Left lung (tissue), 10 donors: ENCODE results near the gene RNF224. TPM values are rescaled to one million over a fixed set of nuclear protein-coding genes. Genes with fewer than 3 reads are reported as not detected.

Source experiments
- ATAC-seq: fragments of 200-7000 bp; cut with Tn5 transposase; one replicate; pipeline ENCODE4 v1.9.1; 2020; ENCODE audit warnings: moderate library complexity
- DNase-seq, 4 donors: peaks; one replicate each; pipeline ENCODE4 v3.0.0-alpha.2; 2013 to 2020
- H3K27ac ChIP-seq, 2 donors: fragments of 200-600 bp; sonication (generic) in 1 of 2; one replicate each; pipeline versions ENCODE4 v1.5.0 to v1.8.0; 2020 to 2021
- H3K27me3 ChIP-seq, 2 donors: fragments of 200-600 bp; sonication (generic) in 1 of 2; one replicate each; pipeline versions ENCODE4 v1.5.0 to v1.8.0; 2020 to 2021
- H3K36me3 ChIP-seq, 2 donors: fragments of 200-600 bp; sonication (generic) in 1 of 2; one replicate each; pipeline versions ENCODE4 v1.5.0 to v1.8.0; 2020 to 2021
- H3K4me1 ChIP-seq, 2 donors: fragments of 200-600 bp; one replicate each; pipeline ENCODE4 v1.8.0; 2021
- H3K4me3 ChIP-seq, 2 donors: fragments of 200-600 bp; sonication (generic) in 1 of 2; one replicate each; pipeline versions ENCODE4 v1.5.0 to v1.8.0; 2020 to 2021; ENCODE audit warnings: mild to moderate bottlenecking in 1 of 2
- H3K9me3 ChIP-seq, 2 donors: fragments of 200-600 bp; sonication (generic) in 1 of 2; one replicate each; pipeline versions ENCODE4 v1.5.0 to v1.8.0; 2020 to 2021
- intact Hi-C, 2 donors: fragments of 100-400 bp; cut with DNase I; formaldehyde crosslinking; loops; one replicate each; pipeline versions ENCODE4 v1.11.2 to v1.14.2; 2022
- polyA plus RNA-seq, 6 donors: library from polyadenylated mRNA; unstranded; fragments of 120-200 nt; gene quantifications; one replicate each; pipeline ENCODE4 v1.2.1, GENCODE V29; 2013; ENCODE audit not compliant: insufficient read length in 6 of 6
- total RNA-seq, 2 donors: library from RNA; stranded (reverse); fragmentation: NEBNext Ultra II Directional; extraction: Animal tissue kit (Norgen Biotek cat#: 25700); gene quantifications; one replicate each; pipeline ENCODE4 v1.2.1, GENCODE V29; 2021
- TF ChIP-seq, protein P1 (sequence below), 2 donors: fragments of 200-600 bp; sonication (generic) in 1 of 2; IDR thresholded peaks; one replicate each; pipeline versions ENCODE4 v1.5.0 to v1.8.0; 2021; ENCODE audit warnings: antibody characterized with exemption in 2 of 2
- donor health status: DM: no; HTN: yes; CAD: no.
- donor health status: DM: no; HTN: no; CAD: no.

RNF224 gene
- total and polyA plus RNA-seq, 8 donors: 0.15 to 4.8 (median 2.6) TPM

GRCh38 chr9:137233143-137233980, 6.1 kb downstream of the RNF224 start:
- intact Hi-C loops: no loop called here
- H3K9me3 ChIP-seq: no peaks in the 10 kb centered on the region
- ATAC-seq (no peak), DNase-seq (no peak)
- peaks cover 7 to 27% of the 10 kb centered on the region in 2 donors for H3K4me1 ChIP-seq
- no peaks in the 10 kb centered on the region for H3K36me3 ChIP-seq
- peaks cover 0 to 78% of the 10 kb centered on the region in 2 donors for H3K27me3 ChIP-seq
- TF ChIP-seq, protein P1, sequence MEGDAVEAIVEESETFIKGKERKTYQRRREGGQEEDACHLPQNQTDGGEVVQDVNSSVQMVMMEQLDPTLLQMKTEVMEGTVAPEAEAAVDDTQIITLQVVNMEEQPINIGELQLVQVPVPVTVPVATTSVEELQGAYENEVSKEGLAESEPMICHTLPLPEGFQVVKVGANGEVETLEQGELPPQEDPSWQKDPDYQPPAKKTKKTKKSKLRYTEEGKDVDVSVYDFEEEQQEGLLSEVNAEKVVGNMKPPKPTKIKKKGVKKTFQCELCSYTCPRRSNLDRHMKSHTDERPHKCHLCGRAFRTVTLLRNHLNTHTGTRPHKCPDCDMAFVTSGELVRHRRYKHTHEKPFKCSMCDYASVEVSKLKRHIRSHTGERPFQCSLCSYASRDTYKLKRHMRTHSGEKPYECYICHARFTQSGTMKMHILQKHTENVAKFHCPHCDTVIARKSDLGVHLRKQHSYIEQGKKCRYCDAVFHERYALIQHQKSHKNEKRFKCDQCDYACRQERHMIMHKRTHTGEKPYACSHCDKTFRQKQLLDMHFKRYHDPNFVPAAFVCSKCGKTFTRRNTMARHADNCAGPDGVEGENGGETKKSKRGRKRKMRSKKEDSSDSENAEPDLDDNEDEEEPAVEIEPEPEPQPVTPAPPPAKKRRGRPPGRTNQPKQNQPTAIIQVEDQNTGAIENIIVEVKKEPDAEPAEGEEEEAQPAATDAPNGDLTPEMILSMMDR (IDR thresholded peaks at IDR 0.05): no peak
- H3K4me3 ChIP-seq: no peak overlapping the region
- no peak overlapping the region for H3K27ac ChIP-seq

DNA sequence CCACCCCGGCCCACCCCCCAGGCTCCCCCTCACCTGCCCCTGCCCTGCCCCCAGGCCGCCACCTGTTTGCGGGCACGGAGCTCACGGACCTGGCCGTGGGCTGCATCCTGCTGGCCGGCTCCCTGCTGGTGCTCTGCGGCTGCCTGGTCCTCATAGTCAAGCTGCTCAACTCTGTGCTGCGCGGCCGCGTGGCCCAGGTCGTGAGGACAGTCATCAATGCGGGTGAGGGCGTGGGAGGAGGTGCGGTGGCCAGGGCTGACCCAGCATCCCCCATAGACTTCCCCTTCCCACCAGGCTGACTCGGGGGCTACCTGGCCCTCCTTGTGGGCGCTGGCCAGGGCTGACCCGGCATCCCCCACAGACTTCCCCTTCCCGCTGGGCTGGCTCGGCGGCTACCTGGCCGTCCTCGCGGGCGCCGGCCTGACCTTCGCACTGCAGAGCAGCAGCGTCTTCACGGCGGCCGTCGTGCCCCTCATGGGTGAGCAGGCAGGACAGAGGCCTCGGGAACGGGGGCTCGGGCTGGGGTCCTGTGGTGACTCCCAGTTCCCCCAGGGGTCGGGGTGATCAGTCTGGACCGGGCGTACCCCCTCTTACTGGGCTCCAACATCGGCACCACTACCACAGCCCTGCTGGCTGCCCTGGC, 6.9 kb downstream of the RNF224 start:
- no peak for DNase-seq
- Histone ChIP-seq H3K36me3 (no peaks in the 10 kb centered on the region), H3K4me1 (peaks cover 7 to 36% of the 10 kb centered on the region in 2 donors), H3K9me3 (no peaks in the 10 kb centered on the region), H3K4me3 (no peak overlapping the region), H3K27me3 (peaks cover 0 to 70% of the 10 kb centered on the region in 2 donors), H3K27ac (no peak overlapping the region)
- TF ChIP-seq, protein P1 (IDR thresholded peaks at IDR 0.05): no peak
- ATAC-seq: no peak
- intact Hi-C loops: no loop called here

GRCh38 chr9:137234758-137235423, 7.6 kb downstream of the RNF224 start:
- Histone ChIP-seq H3K27me3 (peaks cover 0 to 63% of the 10 kb centered on the region in 2 donors), H3K4me1 (peaks cover 7 to 43% of the 10 kb centered on the region in 2 donors), H3K27ac (no peak overlapping the region), H3K9me3 (no peaks in the 10 kb centered on the region), H3K4me3 (no peak overlapping the region), H3K36me3 (no peaks in the 10 kb centered on the region)
- DNase-seq: no peak
- intact Hi-C loops: no loop called here
- no peak for ATAC-seq
- TF ChIP-seq, protein P1 (IDR thresholded peaks at IDR 0.05): no peak

GRCh38 chr9:137235424-137236237, 8.3 kb downstream of the RNF224 start:
- no peak overlapping the region for H3K27ac ChIP-seq
- peaks cover 7 to 49% of the 10 kb centered on the region in 2 donors for H3K4me1 ChIP-seq
- ATAC-seq (no peak), DNase-seq (no peak)
- intact Hi-C loops: no loop called here
- TF ChIP-seq, protein P1 (IDR thresholded peaks at IDR 0.05): no peak
- H3K9me3 ChIP-seq: no peaks in the 10 kb centered on the region
- H3K27me3 ChIP-seq: peaks cover 0 to 55% of the 10 kb centered on the region in 2 donors
- H3K4me3 ChIP-seq: peak overlapping the region in 1 of 2 donors; percentile 16
- H3K36me3 ChIP-seq: no peaks in the 10 kb centered on the region
